Embryonic facial prominence (tissue), 1 donor: ENCODE data around the gene SRMS.

Experiments
- DNase-seq: peaks from one replicate; pipeline ENCODE4 v3.0.0-alpha.2; 2016; ENCODE audit errors: extremely low spot score

SRMS gene

DNA sequence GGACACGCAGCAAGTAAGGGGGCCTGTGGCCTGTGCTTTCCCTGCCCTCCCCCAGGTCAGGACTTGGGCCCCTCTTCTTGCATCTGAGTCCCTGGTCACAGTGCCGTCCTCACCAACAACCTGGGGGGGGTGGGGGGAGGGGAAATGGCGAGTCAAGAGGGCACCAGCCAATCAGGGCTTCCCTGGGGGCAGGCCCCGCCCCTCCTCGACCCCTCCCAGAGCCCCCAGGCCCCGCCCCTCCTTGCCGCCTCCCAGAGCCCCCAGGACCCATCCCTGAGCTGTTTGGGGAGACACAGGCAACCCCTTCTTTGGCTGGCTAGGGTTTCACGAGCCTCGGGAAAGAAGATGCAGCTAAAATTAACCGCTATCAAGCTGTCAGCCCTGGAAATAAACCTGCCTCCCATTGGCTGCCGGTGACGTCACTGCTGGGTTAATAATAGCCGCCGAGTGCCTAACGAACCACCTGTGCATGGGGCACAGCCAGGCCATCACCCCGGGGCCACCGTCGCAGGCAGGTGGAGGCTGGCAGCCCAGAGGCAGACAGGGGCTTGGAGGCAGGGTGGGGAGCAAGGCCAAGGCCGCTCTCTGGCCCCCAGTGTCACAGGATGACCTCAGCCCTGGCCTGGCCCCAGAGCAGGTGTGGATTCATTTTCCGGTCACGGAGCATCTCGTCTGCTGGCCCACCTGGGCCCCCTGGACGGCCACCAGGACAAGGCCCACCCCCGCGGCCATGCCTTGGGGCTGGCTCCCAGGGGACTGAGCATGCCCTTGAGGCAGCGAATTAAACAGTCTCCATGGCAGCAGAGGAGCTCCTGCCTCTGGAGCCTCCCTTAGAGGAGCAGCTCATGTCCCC is 45.5 kb downstream of the SRMS start:
- DNase-seq = no peak

DNA sequence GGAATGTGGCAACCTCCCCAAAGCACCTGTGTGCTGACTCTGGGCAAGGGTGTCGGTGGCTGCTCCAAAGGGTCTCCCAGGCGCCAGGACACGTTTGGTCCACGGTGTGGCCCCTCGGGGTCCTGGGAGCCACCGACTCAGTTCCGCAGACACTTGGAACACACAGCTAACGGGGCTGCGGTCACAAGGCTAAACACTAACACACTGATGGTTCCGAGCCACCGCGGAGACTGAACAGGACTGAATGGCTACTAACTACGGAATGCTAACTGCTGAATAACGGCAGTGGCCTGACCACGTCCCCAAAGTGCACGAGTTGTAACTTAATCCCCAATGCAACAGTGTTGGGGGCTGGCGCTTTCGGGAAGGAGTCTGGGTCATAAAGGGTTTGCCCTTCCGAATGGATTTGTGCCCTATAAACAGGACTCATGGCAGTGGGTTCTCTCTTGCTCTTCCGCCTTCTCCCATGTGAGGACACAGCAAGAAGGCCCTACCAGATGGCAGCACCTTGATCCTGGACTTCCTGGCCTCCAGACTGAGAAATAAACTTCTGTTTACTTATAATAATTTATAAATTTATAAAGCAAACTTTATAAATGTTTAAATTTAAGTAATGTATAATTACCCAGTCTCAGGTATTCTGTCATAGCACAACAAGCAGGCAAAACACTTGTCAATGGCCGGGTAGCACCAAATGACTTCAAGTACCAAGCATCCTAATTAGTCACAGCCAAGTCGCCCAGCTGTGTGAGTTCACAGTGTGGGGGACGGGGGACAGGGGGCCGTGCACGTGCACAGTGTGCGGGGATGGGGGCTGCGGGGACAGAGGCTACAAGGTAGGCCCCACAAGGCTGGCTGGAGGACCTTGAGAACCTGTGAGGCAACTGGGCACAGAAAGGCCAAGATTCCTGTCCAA is 46.4 kb downstream of the SRMS start:
- DNase-seq = no peak

DNA sequence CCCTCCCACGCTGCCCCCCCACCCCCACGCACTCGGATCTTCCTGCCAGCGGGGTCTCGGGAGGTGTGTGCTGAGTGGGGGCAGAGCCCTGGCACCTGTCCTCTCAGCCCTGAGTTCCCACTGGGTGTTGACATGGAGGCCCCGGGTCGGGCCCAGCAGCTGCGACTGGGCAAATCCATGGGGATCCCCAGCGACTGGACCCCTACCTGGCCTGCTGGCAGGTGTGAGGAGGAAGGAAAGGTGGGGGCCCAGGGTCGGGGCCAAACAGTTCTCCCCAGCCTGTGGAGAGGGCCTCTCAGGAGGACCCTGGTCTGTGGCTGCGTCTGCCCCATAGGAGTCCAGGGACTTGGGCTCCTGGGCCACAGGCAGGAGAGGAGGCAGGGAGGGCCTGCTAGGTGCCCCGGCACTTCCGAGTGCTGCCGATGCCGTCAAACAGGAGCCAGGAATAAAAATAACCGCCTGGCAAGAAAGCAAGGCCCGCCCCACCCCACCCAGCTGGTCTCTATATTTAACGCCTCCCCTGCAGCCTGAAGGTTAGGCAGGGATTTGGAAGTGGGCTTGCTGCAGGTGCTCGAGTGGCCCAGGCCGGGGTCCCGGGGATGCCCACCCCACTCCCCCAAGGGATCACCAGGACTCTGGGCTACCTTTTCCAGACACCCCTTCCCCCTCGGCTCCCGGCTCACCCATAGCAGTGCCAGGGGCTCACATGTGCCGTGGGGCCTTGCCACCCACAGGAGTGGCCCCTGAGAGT is 47.2 kb downstream of the SRMS start:
- no peak for DNase-seq

DNA sequence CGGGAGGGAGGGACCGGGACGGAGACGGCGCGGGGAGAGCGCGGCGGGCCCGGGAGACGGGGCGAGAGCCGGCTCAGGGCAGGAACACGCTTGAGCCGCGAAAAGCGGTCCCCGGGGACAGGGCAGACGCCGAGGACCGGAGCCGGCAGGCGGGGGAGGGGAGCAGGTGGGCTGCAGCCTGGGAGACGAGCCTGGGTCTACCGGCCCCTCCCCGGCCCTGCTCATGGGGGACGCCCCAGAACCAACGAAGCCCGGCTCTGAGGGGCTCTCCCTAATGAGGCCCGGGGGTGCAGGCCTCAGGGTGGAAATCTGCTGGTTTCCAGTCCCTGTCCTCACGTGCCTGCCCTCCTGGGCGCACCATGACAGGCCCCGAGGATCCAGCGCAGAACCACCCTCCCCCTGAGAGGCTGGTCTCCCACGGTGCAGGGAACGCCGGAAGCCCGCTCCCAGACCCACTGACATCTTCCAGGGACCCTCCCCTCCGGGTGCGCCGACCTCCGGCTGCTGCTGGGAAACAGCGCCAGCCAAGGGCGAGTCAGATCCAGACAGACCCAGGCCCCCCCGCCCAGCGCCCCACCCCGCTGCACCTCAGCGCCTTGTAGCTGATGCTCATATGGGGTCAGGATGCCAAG is 48.1 kb downstream of the SRMS start:
- DNase-seq = no peak

DNA sequence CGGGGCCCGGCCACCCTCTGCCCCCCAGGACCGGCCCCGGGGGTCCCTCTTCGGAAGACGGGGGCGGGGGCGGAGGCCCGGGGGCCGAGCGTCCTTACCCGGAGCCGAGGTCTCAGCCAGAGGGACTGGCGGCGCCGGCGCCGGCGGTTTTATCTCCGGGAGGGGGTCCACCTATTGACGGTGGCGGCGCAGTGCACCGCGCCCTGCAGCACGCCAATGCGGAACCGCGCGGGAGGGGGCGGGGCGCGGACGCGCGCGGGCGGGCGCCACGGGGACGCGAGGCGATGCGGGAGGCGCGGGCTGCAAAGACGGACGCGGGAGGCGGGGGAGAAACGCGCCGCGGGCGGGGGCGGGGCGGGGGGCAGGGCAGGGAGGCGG is 48.6 kb downstream of the SRMS start, which contains the start of gene EEF1A2:
Gene EEF1A2, minus strand, starts transcription at position 124 of the 378 bp plus-strand sequence. CDS start 1,320 bp downstream, outside the sequence.
- no peak for DNase-seq

DNA sequence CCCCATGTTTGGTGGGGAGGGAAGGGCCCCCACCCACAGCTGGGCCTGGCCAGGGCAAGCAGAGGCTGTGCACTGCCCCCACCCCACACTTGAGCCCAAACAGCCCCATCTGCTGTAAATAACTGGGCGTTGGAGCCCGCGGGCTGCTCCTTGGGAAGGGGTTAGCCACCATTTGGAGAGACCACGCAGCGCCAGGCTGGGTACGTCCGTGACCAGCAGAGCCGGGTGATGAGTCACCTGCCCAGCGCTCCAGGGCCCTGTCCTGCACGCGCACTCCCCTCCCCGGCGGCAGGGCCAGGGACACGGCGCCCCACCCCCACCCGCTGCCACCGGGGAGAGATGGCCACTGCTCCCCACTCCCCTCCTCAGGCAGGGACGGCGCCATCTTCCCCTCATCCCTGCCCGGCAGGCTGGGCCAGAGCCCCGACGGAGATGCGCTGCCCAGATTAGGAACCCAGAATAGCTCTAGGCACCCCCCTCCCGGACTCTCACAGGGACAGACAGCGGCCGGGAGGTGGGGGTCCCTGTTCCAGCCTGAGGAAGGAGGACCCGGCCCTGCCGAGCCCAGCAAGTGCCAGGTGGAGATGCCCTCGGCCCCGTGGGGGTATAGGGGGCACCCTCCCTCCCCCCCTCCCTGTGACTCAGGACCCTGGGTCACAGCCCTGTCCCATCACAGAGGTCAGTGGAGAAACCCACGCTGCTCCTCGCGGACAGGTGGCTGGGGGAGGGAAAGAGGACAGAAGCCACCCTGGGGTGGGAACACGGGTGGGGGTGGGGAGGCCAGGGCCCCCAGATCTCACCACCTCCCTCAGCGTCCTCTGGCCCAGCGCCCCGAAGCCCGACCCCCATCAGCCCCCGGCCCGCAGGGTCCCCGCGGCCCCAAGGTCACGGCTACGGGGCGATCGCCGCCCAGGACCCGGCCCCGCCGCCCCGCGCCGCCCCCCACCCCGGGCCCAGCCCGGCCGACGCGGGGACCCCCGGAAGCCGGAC is 49.3 kb downstream of the SRMS start:
- no peak for DNase-seq

DNA sequence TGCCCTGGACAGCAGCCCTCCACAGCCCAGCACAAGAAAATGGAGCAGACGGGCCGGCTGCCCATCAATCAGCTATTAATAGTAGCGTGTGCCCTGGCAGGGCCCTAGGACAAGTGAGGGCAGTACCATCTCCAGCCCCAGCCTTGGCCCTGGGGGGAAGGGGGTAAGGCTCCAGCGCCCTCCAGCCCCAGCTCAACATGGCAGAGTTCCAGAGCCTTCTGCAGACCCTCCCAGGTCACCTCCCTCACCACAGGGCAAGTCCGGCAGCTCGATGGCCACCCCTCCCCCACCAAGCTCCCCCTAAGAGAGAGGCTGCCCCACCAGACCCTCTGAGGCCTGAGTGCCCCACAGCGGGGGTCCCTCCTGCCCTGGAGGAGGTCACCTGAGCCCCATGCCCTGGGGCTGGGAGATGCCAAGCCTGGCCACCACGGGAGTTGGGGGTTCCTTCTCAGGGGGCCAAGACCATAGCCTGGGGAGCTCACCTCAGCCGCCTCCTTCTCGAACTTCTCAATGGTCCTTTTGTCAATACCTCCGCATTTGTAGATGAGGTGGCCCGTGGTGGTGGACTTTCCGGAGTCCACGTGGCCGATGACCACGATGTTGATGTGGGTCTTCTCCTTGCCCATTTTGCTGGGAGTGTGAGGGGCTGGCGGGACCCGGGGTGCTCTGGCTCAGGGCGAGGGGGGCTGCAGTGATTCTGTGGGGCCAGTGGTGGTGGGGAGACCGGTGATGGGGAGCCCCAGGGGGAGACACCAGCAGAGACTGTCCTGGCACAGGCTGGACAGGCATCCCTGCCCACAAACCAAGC is 50.2 kb downstream of the SRMS start:
- no peak for DNase-seq

DNA sequence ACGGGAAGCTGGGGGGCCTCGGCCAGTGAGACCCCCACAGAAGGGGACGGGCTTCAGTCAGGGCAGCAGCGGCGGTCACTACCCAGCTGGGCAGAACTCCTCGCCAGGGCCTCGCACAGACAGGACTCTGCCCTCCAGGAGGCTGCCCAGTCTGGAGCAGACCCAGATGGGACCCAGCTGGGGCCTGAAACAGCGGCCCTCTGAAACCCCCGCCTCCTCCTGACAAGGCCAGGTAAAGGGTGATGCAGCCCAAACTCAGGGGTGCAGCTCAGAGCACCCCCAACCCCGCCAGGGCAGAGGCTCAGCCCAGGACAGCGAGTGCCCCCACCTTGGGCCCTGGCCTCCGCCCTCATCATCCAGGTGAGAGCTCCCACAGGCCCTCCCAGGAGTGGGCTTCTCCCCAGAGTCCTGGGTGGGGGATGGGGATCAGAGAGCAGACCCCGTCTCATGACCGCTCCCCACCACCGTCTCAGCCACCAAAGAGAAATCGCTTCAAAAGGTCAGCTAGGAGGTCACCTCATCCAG is 50.9 kb downstream of the SRMS start:
- no peak for DNase-seq

DNA sequence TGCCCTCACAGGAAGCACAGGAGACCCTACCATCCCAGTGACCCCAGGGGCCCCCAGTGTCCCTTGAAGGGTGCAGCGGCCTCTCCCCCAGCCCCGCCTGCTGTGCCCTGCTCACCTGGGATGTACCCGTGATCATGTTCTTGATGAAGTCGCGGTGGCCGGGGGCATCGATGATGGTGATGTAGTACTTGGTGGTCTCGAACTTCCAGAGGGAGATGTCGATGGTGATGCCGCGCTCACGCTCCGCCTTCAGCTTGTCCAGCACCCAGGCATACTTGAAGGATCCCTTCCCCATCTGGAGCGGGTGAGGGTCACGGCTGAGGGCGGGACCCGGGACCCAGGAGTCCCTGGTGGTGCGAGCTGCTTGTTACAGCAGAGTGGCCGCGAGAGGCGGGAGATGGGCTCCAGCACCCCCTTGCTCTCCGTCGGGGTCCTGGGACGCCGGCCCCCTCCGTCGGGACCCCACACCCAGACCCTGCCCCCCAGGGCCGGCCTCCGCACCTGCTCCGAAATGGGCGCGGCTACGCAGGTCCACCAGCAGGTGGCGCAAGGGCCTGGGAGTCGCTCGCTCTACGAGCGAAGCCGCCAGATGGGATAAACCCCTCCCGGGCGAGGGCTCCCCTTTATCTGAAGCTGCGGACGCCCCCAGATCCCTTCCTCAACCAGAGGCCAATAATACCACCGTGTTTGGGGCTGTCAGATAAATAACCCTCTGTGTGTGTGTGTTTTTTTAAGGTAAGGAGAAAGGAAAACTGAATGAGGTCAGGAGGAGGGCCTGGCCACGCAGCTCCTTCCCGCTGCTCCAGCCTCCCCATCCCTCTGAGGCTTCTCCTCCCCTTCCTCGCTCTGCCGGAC is 51.6 kb downstream of the SRMS start:
- no peak for DNase-seq

DNA sequence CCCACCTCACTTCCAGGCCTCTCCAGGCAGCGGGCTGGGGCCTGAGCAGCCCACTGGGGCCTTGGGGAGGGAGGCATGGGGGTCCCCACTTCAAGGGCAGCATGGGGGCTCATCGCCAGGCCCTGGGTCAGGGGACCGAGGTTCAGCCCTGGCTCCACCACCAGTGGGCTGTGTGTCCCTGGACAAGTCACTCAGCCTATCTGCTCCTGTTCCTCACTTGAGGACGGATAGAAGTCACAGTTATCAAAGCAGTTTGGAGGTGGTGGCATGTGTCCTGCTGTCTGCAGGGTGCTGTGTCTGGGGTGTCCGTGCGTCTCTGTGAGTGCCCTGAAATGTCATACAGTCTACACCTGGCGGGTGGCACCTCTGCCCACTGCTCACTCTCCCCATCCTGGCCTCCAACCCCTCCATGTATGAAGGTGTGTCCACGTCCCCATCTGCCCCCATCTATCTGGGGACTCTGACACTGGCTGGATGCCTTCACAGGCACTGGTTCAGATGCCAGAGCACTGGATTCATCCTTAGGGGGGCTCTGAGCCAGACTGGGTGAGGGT is 52.3 kb downstream of the SRMS start:
- DNase-seq = no peak

DNA sequence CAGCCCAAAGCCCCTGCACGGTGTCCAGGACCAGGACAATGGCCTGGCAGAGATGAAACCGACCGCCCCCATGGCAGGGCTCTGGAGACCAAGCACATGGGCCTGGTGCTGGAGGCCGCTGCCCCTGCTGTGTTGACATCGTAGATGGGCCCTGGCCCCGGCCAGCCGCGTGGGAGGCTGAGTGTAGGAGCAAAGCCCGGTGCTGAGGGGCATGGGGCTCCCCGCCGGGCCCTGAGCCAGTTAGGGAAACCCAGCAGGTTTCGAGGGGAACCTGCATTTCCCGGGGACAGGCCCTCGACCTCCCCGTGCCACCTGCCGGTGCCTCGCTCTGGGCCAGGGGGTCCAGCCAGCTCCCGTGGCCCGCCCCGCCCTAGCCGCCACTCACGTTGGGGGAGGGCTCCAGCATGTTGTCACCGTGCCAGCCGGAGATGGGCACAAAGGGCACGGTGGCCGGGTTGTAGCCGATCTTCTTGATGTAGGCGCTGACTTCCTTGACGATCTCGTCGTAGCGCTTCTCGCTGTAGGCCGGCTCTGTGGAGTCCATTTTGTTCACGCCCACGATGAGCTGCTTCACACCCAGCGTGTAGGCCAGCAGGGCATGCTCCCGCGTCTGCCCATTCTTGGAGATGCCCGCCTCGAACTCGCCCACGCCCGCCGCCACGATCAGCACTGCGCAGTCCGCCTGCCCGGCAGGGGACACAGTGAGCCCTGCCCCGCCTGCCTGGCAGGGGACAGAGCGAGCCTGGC is 53.0 kb downstream of the SRMS start:
- DNase-seq = no peak

DNA sequence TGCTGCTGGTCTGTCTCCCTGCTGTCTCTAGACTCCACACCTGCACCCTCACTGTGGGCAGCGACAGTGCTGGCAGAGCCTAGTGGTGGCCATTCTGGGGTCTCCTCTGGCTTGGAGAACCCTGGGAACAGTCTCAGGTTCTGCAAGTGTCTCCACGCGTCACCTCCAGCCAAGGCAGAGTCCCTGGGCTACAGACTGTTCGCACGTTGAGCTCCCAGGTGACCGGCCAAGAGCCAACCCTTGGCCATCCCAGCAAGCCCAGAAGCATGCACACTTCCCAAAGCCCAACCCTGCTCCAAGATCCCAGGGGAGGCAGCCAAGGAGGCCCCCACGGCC is 53.5 kb downstream of the SRMS start:
- DNase-seq = no peak

DNA sequence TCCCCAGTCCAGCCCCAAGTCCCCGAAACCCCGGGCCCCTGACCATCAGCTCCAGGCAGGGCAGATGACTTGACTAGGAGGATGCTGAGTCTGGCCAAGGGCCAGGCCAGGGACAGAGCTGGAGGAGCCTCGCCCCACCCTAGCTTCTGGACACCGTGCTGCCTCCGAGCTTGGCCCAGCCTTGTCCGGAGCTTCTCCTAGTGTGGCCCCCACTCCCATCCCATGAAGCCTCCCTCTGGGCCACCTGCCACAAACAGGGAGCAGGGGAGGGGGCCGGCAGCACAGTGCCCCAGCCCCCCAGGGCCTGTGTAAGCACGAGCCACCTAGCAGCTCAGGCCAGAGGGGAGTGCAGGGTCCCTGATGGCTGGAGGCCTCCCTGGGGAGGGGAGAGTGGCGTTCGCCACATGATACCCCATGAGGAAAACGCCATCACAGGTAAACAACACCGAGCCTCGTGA is 54.0 kb downstream of the SRMS start:
- DNase-seq = no peak

DNA sequence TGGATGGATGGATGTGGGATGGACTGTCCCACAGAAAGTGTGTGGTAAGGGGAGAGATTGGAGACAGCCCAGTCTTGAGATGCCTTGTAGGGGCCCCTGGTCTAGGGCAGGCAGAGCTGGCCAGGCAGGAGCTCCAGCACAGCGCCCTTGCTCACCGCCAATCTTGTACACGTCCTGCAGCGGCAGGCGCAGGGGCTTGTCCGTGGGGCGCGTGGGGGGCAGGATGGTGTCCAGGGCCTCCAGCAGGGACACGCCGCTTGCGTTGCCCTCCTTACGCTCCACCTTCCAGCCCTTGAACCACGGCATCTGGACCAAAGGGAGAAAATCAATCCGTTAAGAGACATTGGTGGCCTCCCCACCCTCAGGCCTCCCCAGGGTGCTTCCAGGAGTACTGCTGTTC is 54.6 kb downstream of the SRMS start:
- DNase-seq = no peak

DNA sequence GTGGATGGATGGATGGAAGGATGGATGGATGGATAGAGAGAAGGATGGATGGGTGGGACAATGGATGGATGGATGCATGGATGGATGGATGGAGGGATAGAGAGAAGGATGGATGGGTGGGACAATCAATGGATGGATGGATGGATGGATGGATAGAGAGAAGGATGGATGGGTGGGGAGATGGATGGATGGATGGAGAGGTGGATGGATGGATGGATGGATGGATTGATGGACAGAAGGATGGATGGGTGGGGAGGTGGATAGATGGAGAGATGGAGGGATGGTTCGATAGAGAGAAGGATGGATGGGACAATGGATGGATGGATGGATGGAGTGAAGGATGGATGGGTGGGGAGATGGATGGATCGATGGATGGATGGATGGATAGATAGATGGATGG is 55.0 kb downstream of the SRMS start:
- no peak for DNase-seq

DNA sequence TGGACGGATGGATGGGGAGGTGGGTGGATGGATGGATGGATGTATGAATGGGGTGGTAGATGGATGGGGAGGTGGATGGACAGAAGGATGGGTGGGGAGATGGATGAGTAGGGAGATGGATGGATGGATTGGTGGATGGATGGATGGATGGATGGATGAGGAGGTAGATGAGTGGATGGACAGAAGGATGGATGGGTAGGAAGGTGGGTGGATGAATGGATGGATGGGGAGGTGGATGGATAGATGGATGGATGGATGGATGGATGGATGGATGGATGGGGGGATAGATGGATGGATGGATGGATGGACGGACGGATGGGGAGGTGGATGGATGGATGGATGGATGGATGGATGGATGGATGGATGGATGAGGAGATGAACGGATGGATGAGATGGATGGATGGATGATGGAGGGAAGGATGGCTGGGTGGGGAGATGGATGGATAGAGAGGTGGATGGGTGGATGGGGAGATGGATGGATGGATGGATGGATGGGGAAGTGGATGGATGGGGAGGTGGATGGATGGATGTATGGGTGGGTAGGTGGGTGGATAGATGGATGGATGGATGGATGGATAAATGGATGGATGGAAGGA is 55.8 kb downstream of the SRMS start:
- no peak for DNase-seq

DNA sequence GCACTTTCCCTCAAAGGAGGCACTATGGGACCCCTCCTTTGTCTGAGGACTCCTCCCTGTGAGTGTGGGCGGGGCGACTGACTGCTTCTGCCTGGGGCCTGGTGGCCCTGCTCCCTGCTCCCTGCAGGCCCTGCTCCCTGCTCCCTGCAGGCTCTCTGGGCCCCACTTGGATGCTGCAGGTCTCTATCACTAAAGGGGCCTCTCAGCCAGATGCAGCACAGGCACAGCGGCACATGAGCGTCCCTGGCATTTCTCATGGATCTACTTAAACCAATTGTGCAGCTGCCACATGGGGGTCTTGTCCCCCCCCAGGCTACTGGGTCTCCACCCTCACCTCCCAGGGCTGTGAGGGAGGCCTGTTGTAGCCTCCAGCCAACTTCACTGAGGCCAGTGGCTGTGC is 56.5 kb downstream of the SRMS start:
- DNase-seq = no peak
